Measurements from ENCODE around the gene CEP63. TPM values are rescaled to one million over a fixed set of nuclear protein-coding genes. Genes with fewer than 3 reads are reported as not detected.

Gene CEP63
- 23.2 to 25.5 TPM (median 24.8 TPM) in 3 replicates for total RNA-seq
- long read RNA-seq, transcript CEP63-201 (12 exons, 2,056 nt), result major isoform, 7 of 36 reads
- long read RNA-seq, partial matches to known transcripts, result 4 of 36 reads
- long read RNA-seq, other reads (novel, unspliced or antisense), result 25 of 36 reads

DNA sequence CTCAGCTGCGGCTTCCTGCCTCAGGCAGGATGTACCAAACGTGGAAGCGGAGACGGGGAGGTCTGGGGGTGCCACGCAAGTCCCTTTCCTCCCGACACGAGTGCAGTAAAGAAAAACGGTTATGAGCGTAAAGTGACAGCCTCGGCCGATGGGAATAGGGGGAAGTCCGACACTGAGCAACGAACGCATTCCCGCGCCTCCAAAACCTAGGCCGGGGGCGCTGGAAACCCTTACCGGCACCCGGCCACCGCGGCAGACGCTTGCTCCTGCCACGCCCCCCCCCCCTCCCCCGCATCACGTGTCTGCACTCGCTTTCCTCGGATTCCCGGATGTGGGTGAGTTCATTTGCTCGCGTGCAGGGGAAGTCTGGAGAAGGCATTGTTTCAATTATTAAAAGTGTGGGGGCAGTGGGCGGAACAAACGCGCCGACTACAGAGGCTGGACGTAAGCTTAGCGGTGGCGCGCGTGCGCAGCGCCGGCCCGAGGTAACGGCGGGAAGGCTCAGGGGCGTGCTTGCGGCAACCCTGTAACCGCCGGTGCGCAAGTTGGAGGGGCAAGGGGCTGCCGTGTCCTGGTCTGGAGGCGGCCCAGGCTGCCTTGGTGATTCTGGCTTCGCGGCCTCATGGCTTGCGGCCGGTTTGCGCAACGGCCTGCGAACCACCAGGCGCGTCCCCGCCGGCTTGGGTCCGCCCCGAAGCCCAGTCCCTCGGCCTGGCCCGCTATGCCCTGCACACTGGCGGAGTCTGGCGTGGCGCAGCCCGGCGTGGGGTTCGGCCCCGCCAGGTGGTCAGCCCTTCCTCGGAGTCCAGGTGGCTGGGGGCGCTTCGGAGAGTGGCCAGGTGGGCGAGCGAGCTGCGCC is at the start of gene CEP63, which contains the start of gene ANAPC13:
TSS of gene CEP63 (plus strand) at position 340 of the 859 bp plus-strand sequence. CDS start 9,264 bp downstream, outside the sequence.
TSS of gene ANAPC13 (minus strand) at position 268 of the 859 bp plus-strand sequence. CDS start 3,081 bp downstream, outside the sequence.
- no peaks in the 10 kb centered on the region for H3K27me3 Mint-ChIP-seq (ENCODE audit: low read depth)
- peak; percentile 94 for DNase-seq (ENCODE audit: low spot score)
- peaks cover 60% of the 10 kb centered on the region for H3K4me1 Mint-ChIP-seq (ENCODE audit: low read depth)
- no peaks in the 10 kb centered on the region for H3K9me3 Mint-ChIP-seq (ENCODE audit: low read depth)
- TF ChIP-seq, protein P1, sequence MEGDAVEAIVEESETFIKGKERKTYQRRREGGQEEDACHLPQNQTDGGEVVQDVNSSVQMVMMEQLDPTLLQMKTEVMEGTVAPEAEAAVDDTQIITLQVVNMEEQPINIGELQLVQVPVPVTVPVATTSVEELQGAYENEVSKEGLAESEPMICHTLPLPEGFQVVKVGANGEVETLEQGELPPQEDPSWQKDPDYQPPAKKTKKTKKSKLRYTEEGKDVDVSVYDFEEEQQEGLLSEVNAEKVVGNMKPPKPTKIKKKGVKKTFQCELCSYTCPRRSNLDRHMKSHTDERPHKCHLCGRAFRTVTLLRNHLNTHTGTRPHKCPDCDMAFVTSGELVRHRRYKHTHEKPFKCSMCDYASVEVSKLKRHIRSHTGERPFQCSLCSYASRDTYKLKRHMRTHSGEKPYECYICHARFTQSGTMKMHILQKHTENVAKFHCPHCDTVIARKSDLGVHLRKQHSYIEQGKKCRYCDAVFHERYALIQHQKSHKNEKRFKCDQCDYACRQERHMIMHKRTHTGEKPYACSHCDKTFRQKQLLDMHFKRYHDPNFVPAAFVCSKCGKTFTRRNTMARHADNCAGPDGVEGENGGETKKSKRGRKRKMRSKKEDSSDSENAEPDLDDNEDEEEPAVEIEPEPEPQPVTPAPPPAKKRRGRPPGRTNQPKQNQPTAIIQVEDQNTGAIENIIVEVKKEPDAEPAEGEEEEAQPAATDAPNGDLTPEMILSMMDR (IDR thresholded peaks at IDR 0.05), result peak; percentile 18
- peaks cover 8% of the 10 kb centered on the region for H3K36me3 Mint-ChIP-seq (ENCODE audit: low read depth)
- H3K27ac Mint-ChIP-seq (ENCODE audit: unreplicated experiment), result peak within 1 kb of the TSS; percentile 100
- peak within 1 kb of the TSS; percentile 92 for H3K4me3 Mint-ChIP-seq (ENCODE audit: unreplicated experiment)

DNA sequence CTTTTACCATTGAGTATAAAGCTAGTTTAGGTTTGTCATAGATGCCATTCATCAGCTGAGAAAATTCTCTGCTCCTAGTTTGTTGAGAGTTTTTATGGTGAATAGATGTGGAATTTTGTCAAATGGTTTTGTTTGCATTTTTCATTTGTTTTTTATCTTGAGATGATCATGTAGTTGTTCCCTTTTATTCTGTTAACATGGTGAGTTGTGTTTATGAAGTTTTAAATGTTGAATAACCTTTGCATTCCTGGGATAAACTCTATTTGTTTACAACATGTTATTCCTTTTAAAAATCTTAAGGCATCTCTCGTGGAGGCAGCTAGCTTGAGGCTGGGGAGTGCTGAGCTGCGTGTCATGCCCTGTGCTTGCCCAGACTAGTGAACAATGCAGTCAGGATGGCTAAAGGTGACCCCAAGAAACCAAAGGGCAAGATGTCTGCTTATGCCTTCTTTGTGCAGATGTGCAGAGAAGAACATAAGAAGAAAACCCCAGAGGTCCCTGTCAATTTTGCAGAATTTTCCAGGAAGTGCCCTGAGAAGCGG is 48.6 kb upstream of the CEP63 start:
- H3K36me3 Mint-ChIP-seq (ENCODE audit: low read depth), result no peaks in the 10 kb centered on the region
- H3K4me3 Mint-ChIP-seq (ENCODE audit: unreplicated experiment), result no peak overlapping the region
- no peaks in the 10 kb centered on the region for H3K9me3 Mint-ChIP-seq (ENCODE audit: low read depth)
- peaks cover 18% of the 10 kb centered on the region for H3K4me1 Mint-ChIP-seq (ENCODE audit: low read depth)
- no peak for DNase-seq (ENCODE audit: low spot score)
- TF ChIP-seq, protein P1 (IDR thresholded peaks at IDR 0.05), result no peak
- H3K27ac Mint-ChIP-seq (ENCODE audit: unreplicated experiment), result no peak overlapping the region
- H3K27me3 Mint-ChIP-seq (ENCODE audit: low read depth), result no peaks in the 10 kb centered on the region

DNA sequence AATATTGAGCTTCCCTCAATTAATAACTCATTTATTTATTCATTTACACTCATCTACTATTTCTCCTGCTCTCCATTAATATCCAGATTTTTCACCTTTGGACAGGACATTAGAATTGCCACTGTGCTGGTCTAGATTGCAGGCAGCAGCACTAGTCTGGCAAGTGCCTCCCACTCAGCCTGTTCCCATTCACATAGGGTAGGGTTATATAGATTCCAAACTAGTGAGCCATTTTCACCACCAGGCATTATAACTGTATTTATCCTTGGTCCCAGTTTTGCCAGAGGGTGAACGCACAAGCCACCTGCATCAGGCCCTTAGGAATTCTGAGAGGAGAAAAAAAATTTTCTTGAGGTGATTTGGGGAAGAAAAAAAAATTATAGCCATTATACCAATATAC is 44.5 kb upstream of the CEP63 start:
- Mint-ChIP-seq H3K27ac (ENCODE audit: unreplicated experiment) (no peak overlapping the region), H3K36me3 (ENCODE audit: low read depth) (peaks cover 4% of the 10 kb centered on the region), H3K9me3 (ENCODE audit: low read depth) (peaks cover 7% of the 10 kb centered on the region), H3K4me3 (ENCODE audit: unreplicated experiment) (no peak overlapping the region), H3K27me3 (ENCODE audit: low read depth) (no peaks in the 10 kb centered on the region), H3K4me1 (ENCODE audit: low read depth) (peaks cover 40% of the 10 kb centered on the region)
- TF ChIP-seq, protein P1 (IDR thresholded peaks at IDR 0.05), result no peak
- DNase-seq (ENCODE audit: low spot score), result no peak

DNA sequence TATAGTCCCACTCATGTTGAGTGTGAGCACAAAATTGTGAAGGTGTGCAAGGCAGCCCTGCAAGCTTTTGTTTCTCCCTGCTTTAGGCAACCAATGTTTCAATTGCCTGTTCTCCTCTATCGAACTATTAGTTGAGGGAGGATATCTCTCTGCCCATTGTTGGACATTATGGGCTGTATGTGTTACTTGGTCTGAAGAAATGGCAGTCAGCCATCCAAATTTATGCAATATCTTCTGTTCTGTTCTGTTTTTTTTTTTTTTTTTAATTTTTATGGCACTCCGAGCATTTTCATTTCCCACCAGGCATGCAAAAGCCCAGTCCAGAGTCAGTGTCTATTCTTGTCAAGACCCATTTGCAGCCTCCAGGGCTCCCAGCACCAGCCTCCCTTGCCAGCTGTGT is 44.0 kb upstream of the CEP63 start:
- no peak for DNase-seq (ENCODE audit: low spot score)
- TF ChIP-seq, protein P1 (IDR thresholded peaks at IDR 0.05), result no peak
- peaks cover 7% of the 10 kb centered on the region for H3K9me3 Mint-ChIP-seq (ENCODE audit: low read depth)
- peaks cover 45% of the 10 kb centered on the region for H3K4me1 Mint-ChIP-seq (ENCODE audit: low read depth)
- peaks cover 4% of the 10 kb centered on the region for H3K36me3 Mint-ChIP-seq (ENCODE audit: low read depth)
- no peaks in the 10 kb centered on the region for H3K27me3 Mint-ChIP-seq (ENCODE audit: low read depth)
- peak overlapping the region; percentile 56 for H3K27ac Mint-ChIP-seq (ENCODE audit: unreplicated experiment)
- no peak overlapping the region for H3K4me3 Mint-ChIP-seq (ENCODE audit: unreplicated experiment)

DNA sequence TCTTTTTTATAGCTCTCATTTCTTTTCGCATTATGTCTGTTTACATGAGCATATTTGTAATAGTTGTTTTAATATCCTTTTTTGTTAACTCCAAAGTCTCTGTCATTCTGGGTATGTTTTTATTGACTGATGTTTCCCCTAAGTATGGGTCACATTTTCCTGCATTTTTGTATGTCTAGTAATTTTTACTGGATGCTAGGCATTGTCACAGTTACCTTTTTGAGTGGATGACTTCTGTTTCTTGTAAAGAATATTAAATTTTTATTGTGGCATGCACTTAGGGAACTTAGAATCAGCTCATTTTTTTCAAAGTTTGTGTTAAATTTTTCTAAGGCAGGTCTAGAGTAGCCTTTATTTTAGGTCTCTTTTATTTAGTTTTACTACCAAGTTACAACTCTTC is 40.8 kb upstream of the CEP63 start:
- peaks cover 4% of the 10 kb centered on the region for H3K36me3 Mint-ChIP-seq (ENCODE audit: low read depth)
- H3K27ac Mint-ChIP-seq (ENCODE audit: unreplicated experiment), result peak overlapping the region; percentile 58
- TF ChIP-seq, protein P1 (IDR thresholded peaks at IDR 0.05), result no peak
- peaks cover 65% of the 10 kb centered on the region for H3K4me1 Mint-ChIP-seq (ENCODE audit: low read depth)
- peaks cover 7% of the 10 kb centered on the region for H3K9me3 Mint-ChIP-seq (ENCODE audit: low read depth)
- H3K4me3 Mint-ChIP-seq (ENCODE audit: unreplicated experiment), result no peak overlapping the region
- DNase-seq (ENCODE audit: low spot score), result no peak
- no peaks in the 10 kb centered on the region for H3K27me3 Mint-ChIP-seq (ENCODE audit: low read depth)

All from chondrocyte (in vitro differentiated cells).